ENCODE results near the gene KISS1R. TPM values are rescaled to one million over a fixed set of nuclear protein-coding genes. Genes with fewer than 3 reads are reported as not detected.

Gene KISS1R
- polyA plus RNA-seq, 1 donor (not counting 4 experiments of a cell fraction or from before 2014, with no cell fraction given), result not detected

GRCh38 chr19:919199-920050 is 2.3 kb downstream of the KISS1R start:
- Histone ChIP-seq H4K20me1 (ENCODE audit: control insufficient read depth, extremely low read depth, insufficient read depth, low read length) (no peaks in the 10 kb centered on the region), H3K27ac (ENCODE audit: control insufficient read depth, insufficient read depth, low read length) (no peak overlapping the region), H3K27me3 (ENCODE audit: control insufficient read depth, extremely low read depth, insufficient read depth, low read length) (peaks cover 43% of the 10 kb centered on the region), H3K4me2 (ENCODE audit: control insufficient read depth, extremely low read depth, insufficient read depth, low read depth, low read length) (no peak overlapping the region), H3K9me3 (ENCODE audit: control insufficient read depth, low read depth, low read length) (no peaks in the 10 kb centered on the region), H3K36me3 (ENCODE audit: control insufficient read depth in 2 of 2, extremely low read depth in 1 of 2, insufficient read depth in 2 of 2, low read length in 2 of 2) (no peaks in the 10 kb centered on the region), H3K4me1 (ENCODE audit: control insufficient read depth, extremely low read depth, insufficient read depth, low read length) (peaks cover 4% of the 10 kb centered on the region), H2AFZ (ENCODE audit: control insufficient read depth, low read length) (no peak overlapping the region), H3K9me1 (ENCODE audit: control insufficient read depth, extremely low read depth, insufficient read depth, low read length) (no peaks in the 10 kb centered on the region), H3K9ac (ENCODE audit: control insufficient read depth, extremely low read depth, insufficient read depth, low read length) (no peak overlapping the region), H3K79me2 (ENCODE audit: control insufficient read depth, insufficient read depth, low read length) (no peaks in the 10 kb centered on the region), H3K4me3 (ENCODE audit: control insufficient read depth in 2 of 3, extremely low read depth in 1 of 3, insufficient read depth in 2 of 3, low read depth in 1 of 3, low read length in 3 of 3) (no peak overlapping the region)
- DNase-seq (ENCODE audit: low read depth, low spot score) (no peak), FAIRE-seq (no peak)
- TF ChIP-seq CTCF (optimal IDR thresholded peaks at IDR 0.05 in 1 of 3, IDR thresholded peaks at IDR 0.05 in 1 of 3, conservative IDR thresholded peaks at IDR 0.05 in 1 of 3; ENCODE audit: extremely low read depth in 1 of 3, insufficient read depth in 2 of 3, low read length in 3 of 3) (no peak), EZH2 (IDR thresholded peaks at IDR 0.05; ENCODE audit: low read length) (peak; percentile 79)
- dilution Hi-C loops (cut with MboI; ENCODE audit: extremely low pct_ligation_motif_present, low sequenced_read_pairs), result no loop called here

- H3K4me3 ChIP-seq (ENCODE audit: control insufficient read depth in 2 of 3, extremely low read depth in 1 of 3, insufficient read depth in 2 of 3, low read depth in 1 of 3, low read length in 3 of 3), result peak overlapping the region in 1 of 3 experiments; percentile 27
- H3K9me1 ChIP-seq (ENCODE audit: control insufficient read depth, extremely low read depth, insufficient read depth, low read length), result no peaks in the 10 kb centered on the region
- H3K27me3 ChIP-seq (ENCODE audit: control insufficient read depth, extremely low read depth, insufficient read depth, low read length), result peaks cover 43% of the 10 kb centered on the region
- peaks cover 9% of the 10 kb centered on the region for H3K4me1 ChIP-seq (ENCODE audit: control insufficient read depth, extremely low read depth, insufficient read depth, low read length)
- no peaks in the 10 kb centered on the region for H3K9me3 ChIP-seq (ENCODE audit: control insufficient read depth, low read depth, low read length)
- dilution Hi-C loops (cut with MboI; ENCODE audit: extremely low pct_ligation_motif_present, low sequenced_read_pairs), result no loop called here
- H3K79me2 ChIP-seq (ENCODE audit: control insufficient read depth, insufficient read depth, low read length), result no peaks in the 10 kb centered on the region
- H3K9ac ChIP-seq (ENCODE audit: control insufficient read depth, extremely low read depth, insufficient read depth, low read length), result no peak overlapping the region
- H3K4me2 ChIP-seq (ENCODE audit: control insufficient read depth, extremely low read depth, insufficient read depth, low read depth, low read length), result peak overlapping the region; percentile 48
- no peak for FAIRE-seq
- H4K20me1 ChIP-seq (ENCODE audit: control insufficient read depth, extremely low read depth, insufficient read depth, low read length), result no peaks in the 10 kb centered on the region
- no peaks in the 10 kb centered on the region for H3K36me3 ChIP-seq (ENCODE audit: control insufficient read depth in 2 of 2, extremely low read depth in 1 of 2, insufficient read depth in 2 of 2, low read length in 2 of 2)
- H3K27ac ChIP-seq (ENCODE audit: control insufficient read depth, insufficient read depth, low read length), result no peak overlapping the region
- TF ChIP-seq EZH2 (IDR thresholded peaks at IDR 0.05; ENCODE audit: low read length) (no peak), CTCF (optimal IDR thresholded peaks at IDR 0.05 in 1 of 3, IDR thresholded peaks at IDR 0.05 in 1 of 3, conservative IDR thresholded peaks at IDR 0.05 in 1 of 3; ENCODE audit: extremely low read depth in 1 of 3, insufficient read depth in 2 of 3, low read length in 3 of 3) (no peak)
- H2AFZ ChIP-seq (ENCODE audit: control insufficient read depth, low read length), result no peak overlapping the region
- no peak for DNase-seq (ENCODE audit: low read depth, low spot score)
These were observed 3.1 kb downstream of the KISS1R start for GRCh38 chr19:920051-920864.
